Epithelial cell of prostate (primary cell): ENCODE measurements around the gene INPP5E.

Source experiments
- DNase-seq: peaks from one replicate; pipeline ENCODE4 v3.0.0-alpha.2; 2011; ENCODE audit warnings: low read depth, low spot score
- H3K27ac ChIP-seq: fragments of 450-650 bp; 2 replicates; pipeline ENCODE4 v1.5.1; 2017; ENCODE audit warnings: mild to moderate bottlenecking

The INPP5E gene

GRCh38 chr9:136393531-136393930 is 46.1 kb downstream of the INPP5E start:
- no peak for DNase-seq
- H3K27ac ChIP-seq = no peak overlapping the region

- no peak overlapping the region for H3K27ac ChIP-seq
- DNase-seq = no peak
Observed at GRCh38 chr9:136392538-136393449, 46.9 kb downstream of the INPP5E start.

GRCh38 chr9:136391737-136392537 is 47.7 kb downstream of the INPP5E start:
- H3K27ac ChIP-seq = no peak overlapping the region
- no peak for DNase-seq

GRCh38 chr9:136389396-136389795 is 50.2 kb downstream of the INPP5E start:
- no peak overlapping the region for H3K27ac ChIP-seq
- no peak for DNase-seq

- no peak for DNase-seq
- H3K27ac ChIP-seq = no peak overlapping the region
Observed at GRCh38 chr9:136387217-136387616, 52.4 kb downstream of the INPP5E start.

GRCh38 chr9:136386018-136386417 is 53.6 kb downstream of the INPP5E start:
- H3K27ac ChIP-seq = no peak overlapping the region
- DNase-seq = no peak

GRCh38 chr9:136385015-136385414 is 54.6 kb downstream of the INPP5E start:
- no peak for DNase-seq
- H3K27ac ChIP-seq = no peak overlapping the region

- DNase-seq = no peak
- no peak overlapping the region for H3K27ac ChIP-seq
Observed at GRCh38 chr9:136383436-136383835, 56.2 kb downstream of the INPP5E start.

- H3K27ac ChIP-seq = no peak overlapping the region
- no peak for DNase-seq
Observed at GRCh38 chr9:136381966-136382513, 57.6 kb downstream of the INPP5E start.

- DNase-seq = no peak
- H3K27ac ChIP-seq = no peak overlapping the region
Observed at GRCh38 chr9:136381311-136381710, 58.3 kb downstream of the INPP5E start.

GRCh38 chr9:136380381-136380780 is 59.3 kb downstream of the INPP5E start:
- no peak for DNase-seq
- no peak overlapping the region for H3K27ac ChIP-seq

GRCh38 chr9:136379891-136380290 is 59.8 kb downstream of the INPP5E start:
- H3K27ac ChIP-seq = no peak overlapping the region
- DNase-seq = no peak

GRCh38 chr9:136379401-136379800 is 60.2 kb downstream of the INPP5E start:
- DNase-seq = no peak

GRCh38 chr9:136379003-136379287 is 60.7 kb downstream of the INPP5E start:
- no peak for DNase-seq
- no peak overlapping the region for H3K27ac ChIP-seq

More at GRCh38 chr9:136379401-136379800, 60.2 kb downstream of the INPP5E start:
- no peak overlapping the region for H3K27ac ChIP-seq
